T-helper 1 cell treated with Interleukin-12 subunit alpha and Interleukin-12 subunit beta and Interleukin-4 antibody, amounts not matched to agents 30 μg/mL and 1 μg/mL, for 36 hours (primary cell): ENCODE data around the gene CYTH2.

ENCODE experiments used
- H3K27ac Mint-ChIP-seq: one replicate; pipeline ENCODE4 v1.8.0; 2021; ENCODE audit warnings: mild to moderate bottlenecking, mixed read lengths
- H3K27me3 Mint-ChIP-seq: one replicate; pipeline ENCODE4 v1.8.0; 2021; ENCODE audit warnings: low read depth, mixed read lengths
- H3K36me3 Mint-ChIP-seq: one replicate; pipeline ENCODE4 v1.8.0; 2021; ENCODE audit warnings: low read depth, mixed read lengths
- H3K4me1 Mint-ChIP-seq: one replicate; pipeline ENCODE4 v1.8.0; 2021; ENCODE audit warnings: low read depth, mixed read lengths
- H3K4me3 Mint-ChIP-seq: one replicate; pipeline ENCODE4 v1.8.0; 2021; ENCODE audit warnings: mild to moderate bottlenecking, moderate library complexity, mixed read lengths
- H3K9me3 Mint-ChIP-seq: one replicate; pipeline ENCODE4 v1.8.0; 2021; ENCODE audit warnings: mixed read lengths

CYTH2 gene

GRCh38 chr19:48461982-48462655 lies 7.0 kb upstream of the CYTH2 start:
- Mint-ChIP-seq H3K27me3 (no peaks in the 10 kb centered on the region), H3K9me3 (no peaks in the 10 kb centered on the region), H3K36me3 (peaks cover 5% of the 10 kb centered on the region), H3K27ac (no peak overlapping the region), H3K4me1 (no peaks in the 10 kb centered on the region), H3K4me3 (no peak overlapping the region)

DNA sequence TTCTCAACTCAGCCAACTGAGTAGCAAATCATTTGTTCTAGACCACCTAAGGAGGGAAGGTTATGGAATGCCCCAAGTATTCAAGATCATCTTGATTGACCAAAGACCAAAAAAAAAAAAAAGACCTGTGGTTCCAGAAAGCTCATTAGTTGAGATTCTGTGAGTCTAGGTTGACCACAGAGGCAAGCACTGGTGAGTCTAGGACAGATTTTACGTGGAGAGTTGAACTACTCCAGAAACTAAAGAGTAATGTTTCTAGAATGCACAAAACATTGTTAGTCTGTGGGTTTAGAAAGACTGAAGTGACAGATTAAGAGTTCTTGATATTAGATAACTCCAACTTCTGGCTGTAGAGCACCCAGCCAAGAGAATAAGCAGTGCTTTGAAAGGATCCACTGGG lies 4.0 kb upstream of the CYTH2 start:
- Mint-ChIP-seq H3K36me3 (peaks cover 2% of the 10 kb centered on the region), H3K27ac (no peak overlapping the region), H3K27me3 (no peaks in the 10 kb centered on the region), H3K9me3 (no peaks in the 10 kb centered on the region), H3K4me1 (peaks cover 6% of the 10 kb centered on the region), H3K4me3 (no peak overlapping the region)

DNA sequence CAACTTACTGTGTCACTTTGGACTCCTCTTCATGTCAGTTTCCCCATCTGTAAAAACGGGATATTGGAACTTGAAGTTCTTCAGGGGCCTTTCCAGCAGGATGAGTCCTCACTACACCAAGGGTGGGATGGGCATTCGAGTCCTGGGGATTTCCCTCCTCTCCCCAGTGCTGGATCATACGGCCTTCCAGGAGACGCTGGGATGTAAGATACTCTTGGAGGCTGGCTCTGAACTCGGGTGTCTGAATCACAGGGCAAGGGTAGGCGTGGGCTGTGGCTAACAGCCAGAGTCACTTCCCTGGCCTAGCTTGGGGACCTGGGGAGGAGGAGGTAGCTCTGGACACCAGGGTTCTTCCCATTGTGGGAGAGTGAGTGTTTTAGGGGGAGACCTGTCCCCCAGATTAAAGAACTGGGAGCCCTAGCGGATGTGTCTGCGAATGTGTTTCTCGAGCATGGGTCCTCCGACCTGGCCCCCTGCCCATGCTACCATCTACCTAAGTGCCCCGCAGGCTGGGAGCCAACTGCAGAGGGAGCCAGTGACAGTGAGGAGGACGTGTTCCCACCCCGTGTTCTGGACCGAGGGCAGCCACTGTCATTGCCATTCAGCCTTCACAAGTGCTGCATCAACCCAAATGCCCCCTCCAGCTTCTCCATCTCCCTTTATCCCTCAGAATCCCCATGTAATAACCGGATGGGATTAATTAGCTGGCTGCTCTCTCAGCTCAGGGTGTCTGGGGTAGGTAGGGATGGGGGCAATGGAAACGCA lies 2.4 kb upstream of the CYTH2 start:
- H3K4me3 Mint-ChIP-seq: no peak overlapping the region
- peaks cover 9% of the 10 kb centered on the region for H3K4me1 Mint-ChIP-seq
- H3K27ac Mint-ChIP-seq: no peak overlapping the region
- no peaks in the 10 kb centered on the region for H3K9me3 Mint-ChIP-seq
- no peaks in the 10 kb centered on the region for H3K27me3 Mint-ChIP-seq
- H3K36me3 Mint-ChIP-seq: peaks cover 5% of the 10 kb centered on the region

GRCh38 chr19:48468772-48469288 lies 339 bp upstream of the CYTH2 start:
- Mint-ChIP-seq H3K36me3 (peaks cover 9% of the 10 kb centered on the region), H3K9me3 (no peaks in the 10 kb centered on the region), H3K27me3 (no peaks in the 10 kb centered on the region), H3K4me3 (peak overlapping the region; percentile 86), H3K27ac (peak overlapping the region; percentile 83), H3K4me1 (peaks cover 9% of the 10 kb centered on the region)

GRCh38 chr19:48469934-48470680 lies 938 bp downstream of the CYTH2 start:
- no peaks in the 10 kb centered on the region for H3K9me3 Mint-ChIP-seq
- H3K27me3 Mint-ChIP-seq: no peaks in the 10 kb centered on the region
- peaks cover 11% of the 10 kb centered on the region for H3K36me3 Mint-ChIP-seq
- peaks cover 12% of the 10 kb centered on the region for H3K4me1 Mint-ChIP-seq
- peak overlapping the region; percentile 86 for H3K4me3 Mint-ChIP-seq
- H3K27ac Mint-ChIP-seq: peak overlapping the region; percentile 49

DNA sequence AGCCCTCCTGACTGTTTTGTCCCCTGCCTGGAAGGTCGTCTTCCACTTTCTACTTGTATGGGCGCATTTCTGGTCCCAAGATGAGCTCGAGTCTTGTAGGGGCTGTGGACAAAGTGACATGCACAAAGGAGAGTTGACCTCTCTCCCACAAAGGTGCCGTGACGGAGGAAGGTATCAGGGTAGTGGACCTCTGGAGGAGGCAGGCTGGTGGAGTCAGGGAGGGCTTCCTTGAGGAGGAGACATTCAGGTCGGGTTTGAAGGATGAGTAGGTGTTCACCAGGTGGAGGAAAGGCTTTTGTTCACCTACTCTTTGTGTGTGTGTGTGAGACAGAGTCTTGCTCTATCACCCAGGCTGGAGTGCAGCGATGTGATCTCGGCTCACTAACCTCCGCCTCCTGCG lies 1.7 kb downstream of the CYTH2 start:
- peaks cover 16% of the 10 kb centered on the region for H3K36me3 Mint-ChIP-seq
- no peaks in the 10 kb centered on the region for H3K9me3 Mint-ChIP-seq
- H3K27me3 Mint-ChIP-seq: no peaks in the 10 kb centered on the region
- H3K4me3 Mint-ChIP-seq: peak overlapping the region; percentile 58
- no peak overlapping the region for H3K27ac Mint-ChIP-seq
- H3K4me1 Mint-ChIP-seq: peaks cover 12% of the 10 kb centered on the region

DNA sequence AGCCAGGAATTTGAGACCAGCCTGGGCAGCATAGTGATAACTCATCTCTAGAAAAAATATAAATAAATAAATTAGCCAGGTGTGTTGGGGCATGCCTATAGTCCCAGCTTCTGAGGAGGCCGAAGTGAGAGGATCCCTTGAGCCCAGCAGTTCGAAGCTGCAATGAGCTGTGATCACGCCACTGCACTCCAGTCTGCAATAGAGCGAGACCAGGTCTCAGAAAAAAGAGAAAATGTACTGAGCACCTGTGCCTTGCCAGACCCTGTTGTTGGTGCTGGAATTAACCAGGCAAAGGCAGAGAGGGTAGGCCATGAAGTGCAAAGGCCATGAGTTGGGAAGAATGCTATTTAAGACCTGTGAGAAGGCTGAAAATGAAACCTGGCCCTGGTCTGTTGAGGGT lies 2.7 kb downstream of the CYTH2 start:
- Mint-ChIP-seq H3K4me3 (no peak overlapping the region), H3K27me3 (no peaks in the 10 kb centered on the region), H3K4me1 (peaks cover 12% of the 10 kb centered on the region), H3K9me3 (no peaks in the 10 kb centered on the region), H3K36me3 (peaks cover 16% of the 10 kb centered on the region), H3K27ac (no peak overlapping the region)

DNA sequence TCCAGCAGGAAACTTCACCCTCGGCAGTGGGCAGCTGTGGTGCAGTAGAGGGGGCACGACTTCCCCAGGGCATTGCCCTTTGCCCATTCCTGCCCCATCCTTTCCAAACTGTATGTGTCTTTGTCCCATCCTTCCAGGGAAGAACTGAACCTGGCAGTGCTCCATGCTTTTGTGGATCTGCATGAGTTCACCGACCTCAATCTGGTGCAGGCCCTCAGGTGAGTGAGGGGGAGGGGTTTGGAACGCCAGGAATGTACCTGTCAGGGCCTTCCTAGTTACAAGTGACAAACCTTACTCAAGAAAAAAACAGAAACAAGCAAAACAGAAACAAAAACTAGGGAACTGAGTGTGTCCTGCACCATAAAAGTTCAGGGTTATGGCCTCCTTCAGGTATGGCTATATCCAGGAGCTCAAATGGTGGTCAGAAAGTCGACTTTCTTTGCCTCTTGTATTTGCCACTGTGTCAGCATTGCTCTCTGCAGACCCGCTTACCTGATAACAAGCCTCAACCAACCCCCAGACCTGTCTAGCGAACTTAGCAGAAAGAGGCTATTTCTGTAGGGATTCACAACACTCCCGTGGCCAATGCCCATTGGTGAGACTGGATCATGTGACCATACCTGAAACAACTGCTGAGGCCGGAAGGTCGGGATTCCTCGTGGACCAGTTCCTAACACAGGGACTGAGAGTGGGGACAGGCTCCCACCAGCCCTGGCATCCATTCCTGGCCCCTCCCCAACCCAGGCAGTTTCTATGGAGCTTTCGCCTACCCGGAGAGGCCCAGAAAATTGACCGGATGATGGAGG lies 4.2 kb downstream of the CYTH2 start:
- Mint-ChIP-seq H3K4me3 (no peak overlapping the region), H3K27ac (no peak overlapping the region), H3K27me3 (no peaks in the 10 kb centered on the region), H3K9me3 (no peaks in the 10 kb centered on the region), H3K36me3 (peaks cover 16% of the 10 kb centered on the region), H3K4me1 (peaks cover 12% of the 10 kb centered on the region)

DNA sequence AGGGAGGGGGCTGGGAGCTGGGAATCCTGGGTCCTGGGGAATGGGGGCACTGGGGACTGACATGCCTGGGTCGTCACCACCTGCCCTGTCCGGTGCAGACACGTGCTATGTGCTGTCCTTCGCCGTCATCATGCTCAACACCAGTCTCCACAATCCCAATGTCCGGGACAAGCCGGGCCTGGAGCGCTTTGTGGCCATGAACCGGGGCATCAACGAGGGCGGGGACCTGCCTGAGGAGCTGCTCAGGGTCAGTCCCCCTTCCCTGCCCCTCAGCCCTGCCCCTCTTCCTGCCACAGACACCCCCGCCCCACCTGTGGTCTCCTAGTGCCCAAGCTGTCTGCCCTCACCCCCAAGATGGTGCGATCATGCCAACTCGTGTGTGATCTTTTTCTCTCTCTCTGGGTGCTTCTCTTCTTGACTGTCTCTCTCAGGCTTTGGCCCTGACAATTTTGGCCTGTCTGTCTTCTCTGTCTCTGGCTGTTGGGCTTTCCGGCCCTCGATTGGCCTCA lies 5.0 kb downstream of the CYTH2 start:
- peaks cover 15% of the 10 kb centered on the region for H3K36me3 Mint-ChIP-seq
- H3K27me3 Mint-ChIP-seq: no peaks in the 10 kb centered on the region
- H3K4me1 Mint-ChIP-seq: peaks cover 10% of the 10 kb centered on the region
- H3K9me3 Mint-ChIP-seq: no peaks in the 10 kb centered on the region
- no peak overlapping the region for H3K27ac Mint-ChIP-seq
- no peak overlapping the region for H3K4me3 Mint-ChIP-seq

GRCh38 chr19:48475369-48476068 lies 6.3 kb downstream of the CYTH2 start:
- no peak overlapping the region for H3K4me3 Mint-ChIP-seq
- no peak overlapping the region for H3K27ac Mint-ChIP-seq
- H3K9me3 Mint-ChIP-seq: no peaks in the 10 kb centered on the region
- H3K4me1 Mint-ChIP-seq: peaks cover 12% of the 10 kb centered on the region
- peaks cover 20% of the 10 kb centered on the region for H3K36me3 Mint-ChIP-seq
- H3K27me3 Mint-ChIP-seq: no peaks in the 10 kb centered on the region

DNA sequence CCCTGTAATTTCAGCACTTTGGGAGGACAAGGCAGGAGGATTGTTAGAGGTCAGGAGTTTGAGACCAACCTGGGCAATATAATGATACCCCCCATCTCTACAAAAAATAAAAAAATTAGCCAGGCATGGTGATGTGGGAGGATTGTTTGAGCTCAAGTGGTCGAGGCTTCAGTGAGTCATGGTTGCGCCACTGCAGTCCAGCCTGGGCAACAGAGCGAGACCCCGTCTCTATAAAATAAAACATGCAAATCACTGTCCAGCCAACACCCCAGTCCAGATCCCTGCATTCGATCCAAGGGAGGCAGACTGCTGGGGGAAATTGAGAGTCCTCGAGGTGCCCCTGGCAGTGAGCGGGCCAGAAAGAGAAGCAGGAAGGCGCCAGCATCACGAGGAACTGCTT lies 7.0 kb downstream of the CYTH2 start:
- Mint-ChIP-seq H3K27me3 (no peaks in the 10 kb centered on the region), H3K4me1 (peaks cover 13% of the 10 kb centered on the region), H3K9me3 (no peaks in the 10 kb centered on the region), H3K36me3 (peaks cover 21% of the 10 kb centered on the region), H3K4me3 (no peak overlapping the region), H3K27ac (no peak overlapping the region)

DNA sequence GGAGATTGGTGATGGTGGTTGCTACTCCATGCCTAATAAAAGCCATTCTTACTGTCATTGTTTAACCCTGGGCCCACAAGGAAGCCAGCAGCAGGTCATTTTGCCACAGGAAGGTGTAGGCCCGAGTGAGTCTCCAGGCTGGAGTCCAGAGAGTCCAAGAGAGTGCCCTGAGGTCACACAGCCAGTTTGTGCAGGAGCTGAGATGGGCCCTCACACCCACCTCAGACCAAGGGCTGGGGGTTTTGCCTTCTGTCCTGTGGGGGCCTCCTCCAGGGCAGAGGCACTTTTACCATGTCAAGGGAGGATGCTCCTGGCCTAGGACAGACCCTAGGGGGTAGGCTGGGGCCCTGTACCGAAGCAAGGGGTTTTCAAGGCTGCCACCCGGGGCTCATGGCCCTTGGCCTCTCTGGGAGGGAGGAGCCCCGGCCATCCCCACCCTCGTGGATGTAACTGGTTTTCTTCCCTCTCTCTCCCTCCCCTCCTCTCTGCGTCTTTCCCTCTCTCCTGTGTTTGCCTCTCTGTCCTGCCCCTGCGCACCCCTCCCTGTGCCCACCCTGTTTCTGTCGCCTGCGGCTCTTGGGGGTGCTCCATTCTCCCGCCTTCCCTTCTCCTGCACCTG lies 8.0 kb downstream of the CYTH2 start:
- H3K9me3 Mint-ChIP-seq: no peaks in the 10 kb centered on the region
- H3K27me3 Mint-ChIP-seq: no peaks in the 10 kb centered on the region
- H3K4me1 Mint-ChIP-seq: peaks cover 15% of the 10 kb centered on the region
- H3K4me3 Mint-ChIP-seq: no peak overlapping the region
- H3K27ac Mint-ChIP-seq: no peak overlapping the region
- H3K36me3 Mint-ChIP-seq: peaks cover 16% of the 10 kb centered on the region

DNA sequence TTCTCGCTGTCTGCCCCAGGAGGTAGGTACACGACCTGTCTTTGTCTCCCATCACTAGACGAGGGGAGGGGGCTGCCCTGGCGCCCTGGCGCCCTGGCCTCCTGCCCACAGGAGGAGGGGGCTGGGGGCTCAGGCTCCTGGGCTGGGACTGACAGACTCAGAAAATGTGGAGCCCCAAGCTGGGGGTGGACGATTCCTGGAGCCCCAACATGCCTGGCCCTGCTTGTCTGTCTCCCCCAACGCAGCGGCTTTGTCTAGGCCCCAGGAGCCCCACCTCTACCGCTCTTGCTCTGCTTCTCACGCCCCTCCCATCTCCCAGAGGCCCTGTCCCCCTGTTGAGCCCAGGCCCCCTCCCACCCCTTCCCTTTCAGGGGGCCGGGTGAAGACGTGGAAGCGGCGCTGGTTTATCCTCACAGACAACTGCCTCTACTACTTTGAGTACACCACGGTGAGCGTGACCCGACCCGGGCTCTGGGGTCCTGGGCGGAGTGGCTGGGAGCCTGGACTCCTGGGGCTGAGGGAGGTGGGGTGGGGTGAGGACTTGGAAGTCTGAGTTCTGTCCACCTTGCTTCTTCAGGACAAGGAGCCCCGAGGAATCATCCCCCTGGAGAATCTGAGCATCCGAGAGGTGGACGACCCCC lies 8.6 kb downstream of the CYTH2 start:
- no peak overlapping the region for H3K4me3 Mint-ChIP-seq
- no peak overlapping the region for H3K27ac Mint-ChIP-seq
- peaks cover 15% of the 10 kb centered on the region for H3K4me1 Mint-ChIP-seq
- H3K9me3 Mint-ChIP-seq: no peaks in the 10 kb centered on the region
- no peaks in the 10 kb centered on the region for H3K27me3 Mint-ChIP-seq
- peaks cover 16% of the 10 kb centered on the region for H3K36me3 Mint-ChIP-seq
